ENCODE data around the gene KRT83.

Gene KRT83

DNA sequence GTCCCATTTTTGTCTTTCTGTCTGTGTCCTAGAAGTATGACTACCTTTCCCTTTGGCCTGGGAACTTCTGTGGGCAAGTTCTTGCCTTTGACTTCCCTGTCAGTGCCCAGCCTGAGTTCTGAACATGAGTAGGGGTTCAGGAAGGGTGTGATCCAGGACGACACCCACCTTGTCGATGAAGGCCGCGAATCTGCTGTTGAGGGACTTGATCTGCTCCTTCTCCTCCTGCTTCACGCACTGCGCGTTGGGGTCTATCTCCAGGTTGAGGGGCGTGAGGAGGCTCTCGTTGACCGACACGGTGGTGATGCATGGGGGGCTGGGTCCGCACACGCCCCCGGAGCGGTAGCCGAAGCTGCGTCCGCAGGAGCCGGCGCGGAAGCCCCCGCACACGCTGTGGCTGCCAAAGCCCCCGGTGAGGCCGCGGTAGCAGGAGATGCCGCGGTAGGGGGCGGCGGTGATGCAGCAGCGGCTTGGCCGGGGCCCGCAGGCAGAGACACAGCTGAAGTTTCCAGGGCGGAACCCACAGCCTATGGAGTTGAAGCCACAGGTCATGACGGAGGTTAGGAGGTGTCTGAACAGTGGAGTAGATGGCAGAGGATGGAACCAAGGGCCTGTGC is at the start of gene KRT83:
Gene KRT83, minus strand, starts transcription at position 615 of the 617 bp plus-strand sequence. Its CDS starts 63 bp downstream, at position 552.
- no peak for DNase-seq

DNA sequence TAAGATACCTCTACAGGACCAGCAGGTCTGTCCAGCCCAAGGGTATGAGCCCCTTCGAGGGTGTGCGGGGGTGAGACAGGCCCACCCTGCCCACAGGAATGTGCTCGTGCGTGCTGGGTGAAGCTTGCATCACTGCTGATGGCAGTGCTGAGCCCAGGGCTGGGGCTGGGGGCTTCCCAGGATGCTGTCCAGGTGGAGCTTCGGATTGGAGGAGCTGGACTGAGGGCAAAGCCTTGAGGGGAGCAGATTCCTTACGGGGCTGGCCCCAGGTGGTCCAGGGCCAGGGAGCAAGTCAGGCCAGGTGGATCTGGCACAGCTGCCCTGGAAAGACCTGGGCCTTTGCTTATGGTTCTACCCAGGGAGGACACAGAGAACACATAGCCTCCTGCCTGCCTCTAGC is 48.6 kb upstream of the KRT83 start:
- DNase-seq, result no peak

DNA sequence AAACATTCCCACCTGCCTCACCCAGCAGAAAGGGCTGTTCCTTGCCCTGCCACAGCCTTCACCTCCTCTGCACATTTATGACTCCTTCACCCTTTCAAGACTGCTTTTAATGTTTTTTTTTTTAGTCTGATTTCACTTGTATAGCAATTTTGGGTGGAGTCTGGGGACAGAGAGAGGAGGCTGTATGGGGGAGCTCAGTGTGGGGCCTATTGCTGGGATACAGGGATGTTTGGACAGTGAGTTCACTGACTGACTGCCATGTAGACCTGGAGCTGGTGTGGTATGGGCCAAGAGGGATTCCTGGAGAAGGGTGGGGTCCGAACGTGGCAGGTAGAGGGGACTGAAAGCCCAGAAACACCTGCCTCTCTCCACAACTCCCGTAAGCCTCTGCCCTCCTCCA is 48.0 kb upstream of the KRT83 start:
- no peak for DNase-seq

DNA sequence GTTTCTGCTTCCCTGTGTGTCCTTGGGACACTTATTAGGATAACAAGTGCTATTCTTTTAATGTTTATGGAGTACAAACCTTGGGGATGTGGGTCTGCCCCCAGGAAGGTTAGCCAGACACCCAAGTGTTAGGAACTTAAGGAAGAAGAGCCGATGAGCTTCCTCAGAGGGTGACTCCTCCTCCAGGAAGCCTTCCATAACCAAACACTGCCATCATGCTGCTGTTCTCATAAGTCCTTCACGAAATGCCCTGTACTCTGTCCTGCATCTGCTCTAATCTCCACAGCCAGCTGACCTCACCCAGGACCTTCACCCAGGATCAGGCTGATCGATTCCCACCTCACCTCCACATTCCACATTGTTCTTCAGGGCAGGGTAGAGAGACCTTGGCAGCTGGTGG is 47.3 kb upstream of the KRT83 start:
- DNase-seq, result no peak

DNA sequence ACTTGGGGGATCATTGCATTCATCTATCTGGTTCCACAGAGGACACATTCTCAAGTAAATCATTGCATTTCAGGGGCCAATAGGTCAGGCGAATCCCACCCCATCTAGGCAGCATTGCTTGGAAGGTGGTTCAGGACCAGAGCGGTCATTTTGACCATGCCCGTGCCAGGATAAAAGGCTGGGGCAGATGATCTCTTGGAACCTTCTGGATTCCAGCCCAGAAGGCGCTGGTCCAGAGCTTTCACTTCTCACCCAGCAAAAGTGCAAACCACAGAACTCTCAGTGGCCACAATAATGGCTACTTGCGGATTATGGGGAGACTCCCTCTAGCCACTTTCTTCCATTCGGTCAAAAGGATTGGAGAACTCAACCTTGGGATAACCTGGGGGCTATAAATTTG is 46.7 kb upstream of the KRT83 start:
- no peak for DNase-seq

DNA sequence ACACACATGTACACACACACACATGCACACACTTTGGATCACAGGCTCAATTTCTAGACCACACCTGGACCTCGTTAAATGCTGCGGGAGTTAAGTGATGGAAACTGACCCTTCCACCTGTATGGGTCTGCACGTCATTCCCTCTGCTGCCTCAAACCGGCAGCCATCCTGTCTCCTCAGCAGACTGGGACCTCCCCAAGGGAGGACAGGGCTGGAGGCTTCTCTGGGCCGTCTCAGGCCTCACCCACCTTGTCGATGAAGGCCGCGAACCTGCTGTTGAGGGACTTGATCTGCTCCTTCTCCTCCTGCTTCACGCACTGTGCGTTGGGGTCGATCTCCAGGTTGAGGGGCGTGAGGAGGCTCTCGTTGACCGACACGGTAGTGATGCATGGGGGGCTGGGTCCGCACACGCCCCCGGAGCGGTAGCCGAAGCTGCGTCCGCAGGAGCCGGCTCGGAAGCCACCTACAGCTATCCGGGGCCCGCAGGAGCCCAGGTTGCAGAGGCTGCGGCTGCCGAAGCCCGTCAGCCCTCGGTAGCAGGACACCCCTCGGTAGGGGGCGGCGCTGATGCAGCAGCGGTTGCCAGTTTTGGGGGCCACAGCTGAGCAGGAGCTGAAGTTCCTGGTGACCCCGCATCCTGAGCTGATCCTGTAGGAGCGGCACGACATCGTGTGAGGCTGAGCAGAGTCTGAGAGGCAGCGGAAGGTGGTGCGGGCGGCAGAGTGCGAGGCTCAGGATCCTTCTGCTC is 45.7 kb upstream of the KRT83 start, which contains the start of gene KRT85:
Gene KRT85, minus strand, starts transcription at position 744 of the 748 bp plus-strand sequence. Its CDS starts 76 bp downstream, at position 668.
- DNase-seq, result no peak

DNA sequence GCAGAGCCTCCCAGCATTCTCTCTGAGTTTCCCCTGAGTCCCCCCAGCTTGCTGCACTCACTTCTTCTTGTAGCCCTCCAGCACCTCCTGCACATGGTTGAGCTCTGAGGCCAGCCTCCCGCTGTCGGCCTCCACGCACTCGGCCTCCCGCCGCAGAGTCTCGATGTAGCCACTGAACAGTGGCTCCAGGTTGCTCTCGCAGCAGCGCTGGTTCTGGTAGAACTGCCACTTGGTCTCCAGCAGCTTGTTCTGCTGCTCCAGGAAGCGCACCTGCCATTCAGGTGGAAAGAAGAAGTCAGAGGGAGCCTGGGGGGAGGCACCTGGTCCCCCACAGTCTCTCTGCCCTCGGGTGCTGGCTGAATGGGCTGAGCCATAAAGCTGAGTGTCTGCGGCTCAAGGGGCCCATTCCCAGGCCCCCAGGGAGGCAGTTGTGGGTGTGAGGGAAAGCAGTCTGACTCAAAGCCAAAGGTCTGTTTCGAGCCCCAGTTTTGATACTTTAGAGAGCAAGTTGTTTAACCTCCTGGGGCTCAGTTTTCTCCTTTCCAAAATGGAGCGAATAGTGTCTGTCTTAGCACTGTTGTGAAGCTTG is 43.8 kb upstream of the KRT83 start:
- no peak for DNase-seq

DNA sequence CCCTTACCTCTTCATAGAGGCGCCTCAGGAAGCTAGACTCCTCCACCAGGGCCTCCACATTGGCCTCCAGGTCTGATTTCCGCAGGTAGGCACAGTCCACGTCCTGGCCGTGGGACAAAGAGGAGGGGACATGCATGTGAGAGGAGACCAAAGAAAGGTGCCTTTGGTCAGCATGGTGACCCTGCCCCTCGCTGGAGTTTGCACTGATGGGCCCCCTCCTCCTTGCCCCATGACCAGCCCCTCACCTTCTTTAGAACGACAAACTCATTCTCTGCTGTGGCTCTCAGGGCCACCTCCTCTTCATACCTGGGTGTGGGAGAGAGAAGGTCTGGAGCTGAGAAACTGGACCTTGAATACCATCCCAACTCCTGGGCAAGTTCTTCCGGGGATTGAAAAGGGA is 42.9 kb upstream of the KRT83 start:
- no peak for DNase-seq

DNA sequence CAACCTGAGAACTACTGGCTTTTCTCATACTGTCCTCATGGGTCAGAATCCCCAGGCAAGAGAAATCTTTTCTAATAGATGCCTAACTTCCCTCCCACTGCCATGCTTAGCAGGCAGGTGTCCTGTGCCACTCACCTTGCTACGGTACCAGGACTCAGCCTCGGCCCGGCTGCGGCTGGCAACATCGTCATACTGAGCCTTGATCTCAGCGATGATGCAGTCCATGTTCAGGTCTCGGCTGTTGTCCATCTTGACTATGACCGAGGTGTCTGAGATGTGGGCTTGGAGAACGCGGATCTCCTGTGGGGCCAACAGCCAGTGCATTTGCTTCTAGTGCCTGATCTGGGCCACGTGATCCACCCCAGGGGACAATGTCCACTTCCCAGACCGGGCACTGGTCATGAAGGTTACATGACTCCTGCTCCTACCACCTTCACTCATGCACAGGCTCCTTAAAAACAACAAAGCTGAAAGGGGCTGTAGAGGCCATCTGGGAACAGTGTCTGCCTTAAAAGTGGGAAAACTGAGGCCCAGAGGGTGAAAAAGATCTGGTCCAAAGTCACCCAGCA is 42.0 kb upstream of the KRT83 start:
- DNase-seq, result no peak

DNA sequence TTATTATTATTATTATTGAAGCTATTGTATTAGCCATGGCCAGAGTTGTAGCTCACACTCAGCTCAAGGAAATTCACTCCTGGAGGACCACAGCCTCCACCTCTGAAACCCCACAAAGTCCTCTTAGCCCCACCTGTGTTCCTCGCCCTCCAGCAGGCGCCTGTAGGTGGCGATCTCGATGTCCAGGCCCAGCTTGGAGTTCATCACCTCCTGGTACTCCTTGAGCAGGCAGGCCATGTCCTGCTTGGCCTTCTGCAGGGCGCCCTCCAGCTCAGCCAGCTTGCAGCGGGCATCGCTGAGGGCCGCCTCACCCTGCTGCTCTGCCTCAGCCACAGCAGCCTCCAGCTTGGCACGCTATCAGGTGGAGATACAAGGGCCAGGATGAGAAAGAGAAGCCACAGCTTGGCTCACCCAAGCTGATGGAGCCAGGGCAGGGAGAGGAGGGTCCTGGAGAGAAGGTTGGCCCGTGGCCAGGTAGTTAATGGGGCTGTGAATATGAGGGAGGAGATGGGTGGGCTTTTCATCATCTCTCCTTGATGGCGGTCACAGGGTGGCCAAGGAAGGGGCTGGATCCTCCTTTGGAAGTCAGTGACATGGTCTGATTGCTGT is 41.0 kb upstream of the KRT83 start:
- DNase-seq, result peak; percentile 19

DNA sequence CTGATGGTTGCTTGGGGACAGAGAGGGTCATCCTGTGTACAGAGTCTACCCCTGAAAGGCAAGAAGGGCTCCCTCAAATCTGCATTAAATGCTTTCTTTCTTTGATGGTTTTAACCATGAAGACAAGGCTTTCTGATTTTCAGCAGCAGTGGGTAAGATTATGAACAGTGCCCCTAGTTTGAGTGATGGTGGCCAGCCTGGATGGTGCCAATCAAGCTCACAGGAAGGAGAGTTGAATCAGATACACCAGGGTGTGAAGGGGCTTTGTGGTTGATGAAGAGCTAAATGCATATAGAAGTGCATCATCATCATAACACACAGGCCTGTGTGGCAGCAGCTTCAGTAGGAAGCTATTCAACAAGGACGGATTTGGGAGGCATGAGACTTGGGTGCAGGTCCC is 40.4 kb upstream of the KRT83 start:
- DNase-seq, result no peak

DNA sequence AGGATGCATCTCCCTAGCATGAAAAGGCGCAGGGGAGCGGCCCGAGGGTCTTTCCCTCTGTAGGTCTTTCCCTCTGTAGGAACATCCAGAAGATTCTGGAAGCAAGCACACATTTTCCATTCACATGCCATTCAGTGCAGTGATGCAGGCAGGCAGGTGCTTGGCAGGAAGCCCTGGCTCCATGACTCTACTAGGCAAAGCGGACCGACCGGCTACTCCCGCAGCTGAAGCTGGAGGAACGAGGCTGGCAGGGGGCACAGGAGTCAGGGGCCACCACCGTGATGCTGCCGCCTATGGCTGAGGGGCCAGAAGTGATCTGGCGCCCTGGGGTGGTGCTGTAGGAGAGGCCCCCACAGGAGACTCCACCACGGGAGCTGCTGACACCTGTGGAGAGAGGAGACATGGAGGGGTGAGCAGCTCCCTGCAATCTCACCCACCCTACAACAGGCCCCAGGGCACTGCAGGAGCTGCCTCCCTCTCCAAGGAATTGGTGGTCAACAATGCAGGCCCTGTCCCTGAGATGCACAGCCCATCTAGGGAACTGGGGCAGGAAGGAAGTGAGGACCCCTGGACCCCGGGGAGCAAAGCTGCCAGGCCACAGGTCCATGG is 39.6 kb upstream of the KRT83 start:
- no peak for DNase-seq

DNA sequence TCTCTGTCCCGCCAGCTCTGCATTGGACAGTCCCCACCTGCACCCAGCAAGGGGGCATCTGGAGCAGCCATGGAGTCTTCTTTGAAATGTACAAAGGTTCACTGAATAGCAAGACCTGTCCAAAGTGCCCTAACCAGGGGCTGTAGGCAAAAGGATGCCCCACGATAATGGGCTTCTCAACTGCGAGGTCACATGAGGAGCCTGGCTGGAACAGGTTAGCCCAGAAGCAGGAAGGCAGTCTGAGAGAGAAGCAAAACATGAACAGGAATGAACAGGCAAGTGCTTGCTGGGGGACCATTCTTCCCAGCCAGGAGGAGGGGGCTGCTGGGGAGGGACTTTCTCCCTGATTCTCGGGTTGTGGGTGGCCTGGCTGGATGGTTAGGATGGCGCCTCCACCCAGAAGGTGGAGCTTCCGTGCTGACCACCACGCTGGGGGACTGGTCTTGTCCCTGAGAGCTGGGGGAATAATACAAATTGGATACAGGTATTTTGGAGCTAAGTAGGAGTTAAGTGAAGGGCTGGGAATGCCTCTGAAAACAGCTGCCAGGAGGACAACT is 39.0 kb upstream of the KRT83 start:
- no peak for DNase-seq

DNA sequence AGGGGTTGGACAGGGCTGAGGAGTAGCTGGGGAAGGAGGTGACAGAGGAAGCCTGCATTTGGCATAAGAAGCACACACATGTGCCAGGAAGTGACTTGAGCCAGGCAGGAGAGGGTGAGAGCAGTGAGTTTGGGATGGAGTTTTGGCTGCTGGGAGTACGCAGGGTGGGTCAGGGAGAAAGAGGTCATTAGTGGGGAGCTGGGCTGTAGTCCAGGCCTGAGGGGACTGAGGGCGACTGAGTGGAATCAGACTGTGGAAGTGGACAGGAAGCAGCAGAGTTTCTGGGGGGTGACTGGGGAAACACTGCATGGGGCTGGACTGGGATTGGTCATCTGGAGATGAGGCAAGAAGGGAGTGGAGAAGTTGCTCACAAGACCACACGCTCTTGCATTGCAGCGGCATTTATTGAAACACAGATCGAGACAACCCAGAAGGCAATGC is 38.4 kb upstream of the KRT83 start:
- DNase-seq, result no peak

DNA sequence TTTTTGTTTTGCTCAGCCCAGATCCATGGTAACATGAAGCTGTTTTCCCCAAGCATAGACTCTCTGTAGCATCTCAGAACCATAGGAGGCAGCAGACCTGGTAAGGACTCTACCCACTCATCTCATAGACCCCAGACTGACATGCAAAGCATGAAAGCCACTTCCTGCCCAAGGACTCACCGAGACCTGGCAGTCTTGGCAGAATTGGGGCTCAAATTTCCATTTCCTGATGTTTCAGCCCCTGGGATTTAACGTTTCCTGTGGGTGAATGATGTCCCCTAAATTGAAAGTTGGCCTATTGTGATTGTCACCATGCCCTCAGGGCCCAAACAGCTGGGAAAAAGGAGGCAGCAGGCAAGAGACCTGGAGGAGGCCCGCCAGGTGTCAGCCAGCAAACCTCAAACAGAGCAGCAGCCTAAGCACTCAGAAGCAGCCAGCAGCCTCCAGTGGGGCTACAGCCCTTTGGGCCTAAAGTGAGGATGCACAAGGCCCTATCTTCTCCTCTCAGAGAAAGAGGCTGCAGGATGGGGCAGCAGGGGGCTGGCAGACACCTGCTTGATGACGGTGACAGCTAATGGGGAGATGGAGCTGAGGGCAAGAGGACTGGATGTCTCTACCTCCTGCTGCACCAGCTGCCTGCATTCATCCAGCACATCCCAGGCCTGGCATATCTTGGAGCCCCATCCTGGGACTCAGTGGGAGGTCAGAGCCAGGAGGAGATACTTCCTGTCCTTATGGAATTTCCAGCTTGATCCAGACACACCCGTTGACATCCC is 37.6 kb upstream of the KRT83 start:
- peak; percentile 53 for DNase-seq

DNA sequence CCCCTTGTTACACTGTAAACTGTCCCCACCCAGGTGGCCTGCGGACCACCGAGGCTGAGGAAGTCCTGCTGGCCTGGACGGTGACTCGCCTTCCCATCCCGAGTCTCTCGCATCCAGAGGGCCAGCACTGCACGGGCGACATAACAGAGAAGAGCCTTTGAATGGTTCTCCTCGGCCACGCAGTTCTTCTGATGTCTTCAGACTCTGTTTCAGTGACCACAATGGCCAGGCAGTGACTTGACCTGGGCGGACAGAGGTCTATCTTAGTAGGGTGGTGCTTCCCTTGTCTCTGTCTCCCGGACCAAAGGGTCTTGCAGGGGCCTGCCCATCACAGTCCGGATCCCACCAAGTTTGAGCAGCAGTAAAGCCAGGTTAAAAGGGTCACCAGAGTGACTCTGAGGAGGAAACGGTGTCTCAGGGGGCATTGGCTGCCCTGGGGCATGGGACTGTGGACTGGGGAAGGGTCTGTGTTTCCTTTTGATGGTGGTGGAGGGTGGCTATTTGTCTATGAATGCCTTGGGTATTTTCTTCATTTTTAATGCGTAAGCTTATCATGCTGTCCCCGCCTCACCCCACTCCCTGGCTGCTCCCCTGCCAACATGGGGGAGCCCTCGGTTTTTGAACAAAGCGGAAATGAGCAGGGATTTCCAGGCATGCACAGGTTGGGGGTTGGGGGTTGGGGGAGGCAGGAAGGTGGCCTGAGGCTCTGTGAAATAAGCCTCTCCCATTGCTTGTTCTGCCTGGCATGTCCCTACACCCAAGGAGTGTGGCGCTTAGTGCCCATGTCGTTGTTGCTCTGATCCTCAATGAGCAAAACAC is 35.8 kb upstream of the KRT83 start:
- DNase-seq, result no peak

DNA sequence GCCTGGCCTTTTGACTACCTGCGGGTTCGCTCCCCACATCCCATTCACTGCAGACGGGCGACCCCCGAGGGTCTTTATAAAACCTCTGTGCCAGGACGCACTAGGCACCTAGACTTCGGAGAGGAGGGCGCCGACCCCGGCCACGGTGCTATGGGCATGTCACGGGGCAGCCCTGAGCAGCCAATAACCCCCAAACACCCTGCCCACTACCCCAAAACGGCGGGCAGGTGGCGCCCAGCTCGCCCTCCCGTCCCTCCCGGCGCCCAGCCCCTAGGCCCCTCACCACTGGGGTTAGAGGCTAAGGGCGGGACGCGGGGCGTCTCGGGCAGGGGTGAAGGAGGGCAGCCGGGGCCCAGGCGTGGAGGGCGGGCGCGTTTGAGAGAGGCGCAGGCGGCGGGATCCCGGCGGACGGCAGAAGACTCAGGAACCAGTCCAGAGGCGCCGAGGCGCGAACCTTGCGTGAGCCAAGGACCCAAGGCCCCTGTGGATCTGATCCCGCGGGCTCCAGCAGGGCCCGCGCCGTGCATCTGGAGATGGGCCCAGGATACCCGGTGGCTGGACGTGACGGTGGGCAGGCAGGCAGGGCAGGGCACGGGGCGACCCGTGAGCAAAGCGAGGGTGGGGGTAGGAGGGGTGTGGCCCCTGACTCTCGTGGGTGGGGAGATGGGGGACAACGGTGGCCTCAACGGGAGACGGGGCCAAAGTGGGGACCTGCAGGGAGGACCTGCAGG is 35.0 kb upstream of the KRT83 start:
- DNase-seq, result no peak

DNA sequence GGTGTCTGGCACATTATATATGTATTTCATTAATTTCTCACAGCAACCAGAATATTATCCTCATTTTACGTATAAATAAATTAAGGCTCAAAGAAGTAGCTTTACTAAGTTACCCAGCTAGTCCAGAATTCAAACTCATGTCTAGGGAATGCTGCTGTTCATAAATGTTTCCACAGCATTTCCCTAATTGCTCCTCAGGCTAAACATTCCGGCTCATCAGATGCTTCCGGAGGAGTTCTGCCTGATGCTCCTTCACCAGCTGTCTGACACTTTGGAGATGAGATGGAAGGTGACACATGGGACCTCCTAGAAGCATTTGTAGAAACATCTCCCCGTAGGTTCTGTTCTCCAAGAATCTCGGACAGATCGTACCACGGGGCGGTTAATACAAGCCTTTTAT is 34.0 kb upstream of the KRT83 start:
- no peak for DNase-seq

DNA sequence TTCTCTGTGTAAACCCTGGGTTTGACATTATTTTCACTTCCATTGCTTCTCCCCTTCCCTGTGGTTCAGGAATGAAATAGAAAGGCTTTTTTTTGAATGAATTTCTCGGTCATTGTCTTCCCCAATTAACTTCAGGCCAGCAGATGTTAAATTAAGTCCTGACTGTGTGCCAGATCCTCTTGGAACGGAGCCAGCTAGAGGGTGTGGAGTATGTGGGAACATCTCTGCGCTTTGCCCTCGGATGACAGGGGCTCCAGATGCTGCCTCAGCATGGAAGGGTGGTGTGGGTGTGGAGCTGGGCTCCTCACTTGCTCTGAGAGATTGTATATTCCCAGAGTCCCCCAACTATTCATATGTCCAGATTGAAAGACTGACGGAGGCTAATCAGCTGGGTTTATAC is 33.0 kb upstream of the KRT83 start:
- peak; percentile 57 for DNase-seq

DNA sequence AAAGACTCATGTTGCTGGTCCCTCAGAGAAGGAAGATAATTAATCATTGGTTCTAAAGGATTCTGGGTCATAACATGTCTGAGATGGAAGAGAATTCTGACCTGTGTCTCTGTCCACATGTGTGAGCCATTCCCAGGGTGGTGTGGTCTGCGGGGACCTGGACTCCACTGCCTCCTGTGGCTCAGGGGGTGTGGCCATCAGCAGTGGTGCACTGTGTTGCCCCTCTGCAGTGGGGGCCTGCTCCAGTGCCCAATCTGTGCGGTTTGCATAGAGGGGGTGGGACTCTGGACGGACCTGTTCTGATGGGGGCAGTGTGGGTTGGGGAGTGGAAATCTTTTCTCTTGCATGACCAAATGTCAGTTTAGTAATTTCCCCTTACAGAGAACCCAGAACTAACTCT is 32.6 kb upstream of the KRT83 start:
- DNase-seq, result no peak

All from NCI-H345 (cell line).